ENCODE results near the gene SPACA4.

GRCh38 chr19:48644355-48644754 is 37.8 kb downstream of the SPACA4 start:
- TF ChIP-seq USF2 (IDR thresholded peaks at IDR 0.05; ENCODE audit: low read depth, low read length), result no peak
- no peak for TF ChIP-seq CTCF (conservative IDR thresholded peaks at IDR 0.05; ENCODE audit: low read depth, low read length)
- no peak for TF ChIP-seq BHLHE40 (IDR thresholded peaks at IDR 0.05; ENCODE audit: low read depth, low read length)
- no peak for TF ChIP-seq POLR2A (IDR thresholded peaks at IDR 0.05; ENCODE audit: low read depth, low read length)
- TF ChIP-seq FOS (IDR thresholded peaks at IDR 0.05; ENCODE audit: low read depth, low read length), result no peak
- TF ChIP-seq RAD21 (IDR thresholded peaks at IDR 0.05; ENCODE audit: low read length), result no peak
